Brain microvascular endothelial cell (primary cell): ENCODE results near the gene PSMB3.

Source experiments
- DNase-seq: peaks from one replicate; pipeline ENCODE4 v3.0.0-alpha.2; 2020
- H3K27ac ChIP-seq: fragments of 250-450 bp; sonication (Bioruptor Pico); 2 replicates; pipeline ENCODE4 v1.5.1; 2020; ENCODE audit warnings: mild to moderate bottlenecking, moderate library complexity
- H3K27me3 ChIP-seq: fragments of 250-450 bp; sonication (Bioruptor Pico); replicated peaks from 2 replicates; pipeline ENCODE4 v1.5.1; 2020; ENCODE audit warnings: mild to moderate bottlenecking
- H3K36me3 ChIP-seq: fragments of 250-450 bp; sonication (Bioruptor Pico); replicated peaks from 2 replicates; pipeline ENCODE4 v1.5.1; 2020; ENCODE audit warnings: mild to moderate bottlenecking
- H3K4me3 ChIP-seq: 2 replicates; pipeline ENCODE4 v1.5.1; 2011; ENCODE audit warnings: low read depth, mild to moderate bottlenecking, control low read depth, low read length, moderate library complexity
- in situ Hi-C: cut with HindIII; loops from 2 replicates; pipeline ENCODE4 v1.10.0; 2017; ENCODE audit warnings: low sequenced_read_pairs, low pct_ligation_motif_present
- TF ChIP-seq, protein P1 (sequence below): IDR thresholded peaks from 2 replicates; pipeline ENCODE4 v1.5.1; 2011; ENCODE audit warnings: low read depth, mild to moderate bottlenecking, moderate library complexity, low read length, control low read depth, inconsistent platforms; ENCODE audit errors: missing control alignments

PSMB3 gene

DNA sequence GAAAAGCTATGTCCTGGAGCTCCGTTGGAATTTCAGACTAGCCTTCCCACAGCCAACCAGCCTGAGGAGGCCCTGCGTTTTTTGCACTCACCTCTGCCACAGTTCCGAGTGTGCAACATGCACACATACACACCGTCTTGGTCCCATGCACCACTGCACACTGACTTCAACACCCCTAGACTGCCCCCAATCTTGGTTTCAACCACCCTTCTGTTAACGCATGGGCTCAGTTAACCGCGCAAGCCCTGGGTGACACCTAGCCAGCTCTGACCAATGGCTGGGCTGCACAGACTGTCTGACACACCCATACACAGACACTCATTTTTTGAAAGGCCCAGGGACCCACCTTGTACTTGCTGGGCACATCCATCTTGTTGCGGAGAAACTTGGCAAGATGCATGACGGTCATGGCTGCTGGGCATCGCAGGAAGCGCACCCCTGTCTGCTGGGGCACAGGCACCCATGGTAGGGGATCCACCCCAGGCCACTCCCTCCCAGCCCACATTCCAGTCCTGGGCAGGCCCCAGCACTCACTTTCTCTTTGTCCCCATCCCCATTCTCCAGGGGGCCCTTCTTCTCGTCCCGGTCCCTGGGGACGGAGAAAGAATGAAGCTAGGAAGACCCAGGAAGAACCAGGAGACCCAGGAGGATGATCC is 14.4 kb upstream of the PSMB3 start:
- no peaks in the 10 kb centered on the region for H3K27me3 ChIP-seq
- in situ Hi-C loops = no loop called here
- no peak overlapping the region for H3K4me3 ChIP-seq
- H3K36me3 ChIP-seq = peaks cover 50% of the 10 kb centered on the region
- no peak overlapping the region for H3K27ac ChIP-seq
- TF ChIP-seq, protein P1, sequence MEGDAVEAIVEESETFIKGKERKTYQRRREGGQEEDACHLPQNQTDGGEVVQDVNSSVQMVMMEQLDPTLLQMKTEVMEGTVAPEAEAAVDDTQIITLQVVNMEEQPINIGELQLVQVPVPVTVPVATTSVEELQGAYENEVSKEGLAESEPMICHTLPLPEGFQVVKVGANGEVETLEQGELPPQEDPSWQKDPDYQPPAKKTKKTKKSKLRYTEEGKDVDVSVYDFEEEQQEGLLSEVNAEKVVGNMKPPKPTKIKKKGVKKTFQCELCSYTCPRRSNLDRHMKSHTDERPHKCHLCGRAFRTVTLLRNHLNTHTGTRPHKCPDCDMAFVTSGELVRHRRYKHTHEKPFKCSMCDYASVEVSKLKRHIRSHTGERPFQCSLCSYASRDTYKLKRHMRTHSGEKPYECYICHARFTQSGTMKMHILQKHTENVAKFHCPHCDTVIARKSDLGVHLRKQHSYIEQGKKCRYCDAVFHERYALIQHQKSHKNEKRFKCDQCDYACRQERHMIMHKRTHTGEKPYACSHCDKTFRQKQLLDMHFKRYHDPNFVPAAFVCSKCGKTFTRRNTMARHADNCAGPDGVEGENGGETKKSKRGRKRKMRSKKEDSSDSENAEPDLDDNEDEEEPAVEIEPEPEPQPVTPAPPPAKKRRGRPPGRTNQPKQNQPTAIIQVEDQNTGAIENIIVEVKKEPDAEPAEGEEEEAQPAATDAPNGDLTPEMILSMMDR = no peak
- DNase-seq = no peak

DNA sequence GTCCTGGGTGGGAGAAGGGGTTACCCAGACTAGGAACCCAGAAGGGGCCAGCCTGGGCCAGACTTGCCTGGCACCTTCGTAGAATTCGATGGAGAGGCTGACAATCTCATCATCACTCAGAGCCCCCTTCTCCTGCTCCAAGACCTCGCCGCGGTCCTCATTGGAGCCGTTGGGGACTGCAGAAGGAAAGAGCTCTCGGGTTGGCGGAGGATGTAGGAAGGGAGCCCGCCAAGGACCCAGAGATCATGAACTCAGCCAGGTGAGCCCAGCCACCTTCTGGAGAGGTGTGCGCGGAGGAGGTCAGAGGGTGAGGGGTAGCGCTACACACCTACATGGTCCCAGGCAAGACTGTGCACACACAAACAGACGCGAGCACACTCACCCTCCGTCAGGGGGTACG is 13.9 kb upstream of the PSMB3 start:
- TF ChIP-seq, protein P1 = no peak
- no peaks in the 10 kb centered on the region for H3K27me3 ChIP-seq
- no peak overlapping the region for H3K27ac ChIP-seq
- peaks cover 50% of the 10 kb centered on the region for H3K36me3 ChIP-seq
- in situ Hi-C loops = no loop called here
- H3K4me3 ChIP-seq = no peak overlapping the region
- no peak for DNase-seq

DNA sequence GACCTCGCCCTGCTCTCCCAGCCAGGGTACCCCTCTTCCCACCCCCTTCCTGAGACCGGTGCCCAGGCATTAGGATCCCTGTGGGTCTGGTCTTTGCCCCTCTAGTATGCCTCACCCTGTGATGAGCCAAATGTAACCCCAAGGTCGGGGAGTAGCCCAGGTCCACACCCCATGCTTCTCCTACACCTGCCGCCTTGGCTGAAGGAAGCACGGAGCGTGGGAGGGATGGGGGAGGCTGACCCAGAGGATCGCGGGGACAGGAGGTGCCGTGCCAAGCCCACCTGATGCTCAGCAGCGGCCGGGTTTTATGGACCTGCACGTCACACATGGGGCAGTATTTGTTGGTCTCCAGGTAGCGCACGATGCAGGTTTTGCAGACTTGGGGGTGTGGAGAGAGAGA is 13.2 kb upstream of the PSMB3 start:
- no peak overlapping the region for H3K4me3 ChIP-seq
- H3K36me3 ChIP-seq = peaks cover 47% of the 10 kb centered on the region
- in situ Hi-C loops = no loop called here
- TF ChIP-seq, protein P1 = no peak
- no peak for DNase-seq
- H3K27ac ChIP-seq = no peak overlapping the region
- no peaks in the 10 kb centered on the region for H3K27me3 ChIP-seq

DNA sequence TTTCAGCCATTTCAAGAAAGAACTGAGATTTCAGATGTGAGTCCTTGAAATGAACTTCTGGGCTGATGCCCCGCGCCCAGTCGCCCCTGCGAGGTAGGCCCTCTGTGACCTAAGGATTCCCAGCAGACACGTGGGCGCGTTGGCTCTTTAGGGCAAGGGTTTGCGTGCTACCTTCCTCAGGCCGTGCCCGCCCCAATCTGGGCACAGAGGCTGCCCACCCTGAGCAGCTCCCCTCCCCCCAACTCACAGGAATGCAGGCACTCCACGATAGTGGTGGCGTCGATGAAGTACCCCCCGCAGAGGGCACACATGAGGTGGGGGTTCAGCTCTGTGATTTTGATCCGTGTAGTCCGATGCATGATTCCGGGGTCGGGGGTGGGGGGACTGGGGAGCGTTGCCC is 12.5 kb upstream of the PSMB3 start:
- no peak overlapping the region for H3K27ac ChIP-seq
- in situ Hi-C loops = no loop called here
- TF ChIP-seq, protein P1 = no peak
- DNase-seq = no peak
- H3K27me3 ChIP-seq = no peaks in the 10 kb centered on the region
- no peak overlapping the region for H3K4me3 ChIP-seq
- peaks cover 47% of the 10 kb centered on the region for H3K36me3 ChIP-seq

DNA sequence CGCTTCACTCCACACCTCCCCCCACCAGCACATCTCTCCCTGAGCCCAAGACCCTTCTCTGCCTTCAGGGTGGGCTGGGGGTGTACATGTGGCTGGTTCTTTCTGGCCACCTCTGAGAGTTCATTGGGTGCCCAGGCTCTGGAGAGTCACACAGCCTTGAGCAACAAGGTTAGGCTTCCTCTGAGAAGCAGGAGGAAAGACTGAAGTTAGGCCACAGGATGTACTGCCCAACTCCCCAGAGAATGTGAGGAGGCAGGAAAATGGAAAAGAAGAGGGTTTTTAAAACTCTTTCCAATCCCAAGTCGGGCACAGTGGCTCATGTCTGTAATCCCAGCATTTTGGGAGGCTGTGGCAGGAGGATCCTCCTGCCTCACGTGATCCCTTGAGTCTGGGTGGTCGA is 11.7 kb upstream of the PSMB3 start:
- no peak for DNase-seq
- in situ Hi-C loops = no loop called here
- TF ChIP-seq, protein P1 = no peak
- H3K4me3 ChIP-seq = no peak overlapping the region
- no peak overlapping the region for H3K27ac ChIP-seq
- no peaks in the 10 kb centered on the region for H3K27me3 ChIP-seq
- H3K36me3 ChIP-seq = peaks cover 40% of the 10 kb centered on the region

DNA sequence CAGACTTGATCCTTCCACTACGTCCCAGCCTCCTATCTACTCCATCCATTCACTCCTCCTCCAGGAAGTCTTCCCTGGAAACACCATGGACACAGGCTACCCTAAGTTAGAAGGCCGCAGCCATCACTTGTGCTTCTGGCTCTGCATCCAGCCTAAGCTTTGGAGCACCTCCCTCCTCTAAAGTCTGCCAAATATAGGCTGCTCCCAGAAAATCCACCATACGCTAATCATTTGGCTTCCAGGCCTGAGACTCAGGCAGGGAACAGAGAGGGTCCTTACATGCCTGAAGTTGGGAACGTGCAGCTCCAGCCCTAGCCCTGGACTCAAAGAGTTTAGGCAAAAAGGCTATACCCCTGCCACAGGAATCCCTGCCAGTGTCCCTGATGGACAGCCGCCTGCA is 11.1 kb upstream of the PSMB3 start:
- peaks cover 34% of the 10 kb centered on the region for H3K36me3 ChIP-seq
- no peak overlapping the region for H3K4me3 ChIP-seq
- DNase-seq = no peak
- no peak overlapping the region for H3K27ac ChIP-seq
- TF ChIP-seq, protein P1 = no peak
- H3K27me3 ChIP-seq = no peaks in the 10 kb centered on the region
- in situ Hi-C loops = no loop called here
